Activated T-cell treated with anti-CD3 and anti-CD28 coated beads, Interleukin-2, amount 50 U/mL, for 48 hours (primary cell): ENCODE results near the gene SQSTM1.
"Not testable (repeated sequence)": the region's sequence is repeated elsewhere in the genome, so short reads cannot be mapped to it uniquely, and the experiment has no call there.

Source experiments
- DNase-seq, 2 experiments: peaks; one replicate each; pipeline ENCODE4 v3.0.0-alpha.2; 2020

The SQSTM1 gene

GRCh38 chr5:179820483-179821297 lies at the start of gene SQSTM1:
Gene SQSTM1, plus strand, starts transcription at chr5:179820905. Its CDS starts 32 bp downstream, at chr5:179820937.
- DNase-seq, result peak; percentile 85 to 90

- DNase-seq, result no peak
Observed at GRCh38 chr5:179771311-179771895, 49.3 kb upstream of the SQSTM1 start.

- no peak for DNase-seq
Observed at GRCh38 chr5:179772351-179772750, 48.4 kb upstream of the SQSTM1 start.

GRCh38 chr5:179773686-179774040 lies 47.0 kb upstream of the SQSTM1 start:
- DNase-seq, result no peak

GRCh38 chr5:179774442-179774841 lies 46.3 kb upstream of the SQSTM1 start:
- no peak for DNase-seq

- DNase-seq, result no peak
Observed at GRCh38 chr5:179776411-179776938, 44.2 kb upstream of the SQSTM1 start.

- DNase-seq, result no peak
Observed at GRCh38 chr5:179777456-179777855, 43.2 kb upstream of the SQSTM1 start.

- DNase-seq, result no peak
Observed at GRCh38 chr5:179777909-179778308, 42.8 kb upstream of the SQSTM1 start.

GRCh38 chr5:179778591-179778990 lies 42.1 kb upstream of the SQSTM1 start:
- DNase-seq, result no peak

- DNase-seq, result no peak
Observed at GRCh38 chr5:179779826-179780225, 40.9 kb upstream of the SQSTM1 start.

GRCh38 chr5:179780362-179780761 lies 40.3 kb upstream of the SQSTM1 start:
- DNase-seq, result no peak

- no peak for DNase-seq
Observed at GRCh38 chr5:179781846-179782245, 38.9 kb upstream of the SQSTM1 start.

- no peak for DNase-seq
Observed at GRCh38 chr5:179783128-179783527, 37.6 kb upstream of the SQSTM1 start.

GRCh38 chr5:179786861-179787260 lies 33.8 kb upstream of the SQSTM1 start:
- no peak for DNase-seq

GRCh38 chr5:179788193-179788854 lies 32.4 kb upstream of the SQSTM1 start:
- no peak for DNase-seq

- DNase-seq, result not testable (repeated sequence)
Observed at GRCh38 chr5:179789278-179789677, 31.4 kb upstream of the SQSTM1 start.

GRCh38 chr5:179791881-179792611 lies 28.7 kb upstream of the SQSTM1 start:
- no peak for DNase-seq

GRCh38 chr5:179792612-179793467 lies 27.9 kb upstream of the SQSTM1 start:
- no peak for DNase-seq

GRCh38 chr5:179793468-179794139 lies 27.1 kb upstream of the SQSTM1 start, which contains the start of gene LTC4S:
Gene LTC4S, plus strand, starts transcription at chr5:179793986. Its CDS starts 95 bp downstream, at chr5:179794081.
- peak in 1 of 2 experiments; percentile 43 for DNase-seq

- DNase-seq, result no peak
Observed at GRCh38 chr5:179794171-179794570, 26.5 kb upstream of the SQSTM1 start.

GRCh38 chr5:179794575-179794974 lies 26.1 kb upstream of the SQSTM1 start:
- DNase-seq, result peak in 1 of 2 experiments; percentile 32
